WI38 (cell line): ENCODE results near the gene MARK1.
"Not testable (repeated sequence)": the region's sequence is repeated elsewhere in the genome, so short reads cannot be mapped to it uniquely, and the experiment has no call there.

ENCODE experiments used
- H3K4me3 ChIP-seq: 2 replicates; pipeline ENCODE4 v1.5.1; 2011; ENCODE audit warnings: low read depth, mild to moderate bottlenecking, control low read depth, low read length
- TF ChIP-seq, protein P1 (sequence below): IDR thresholded peaks from 2 replicates; pipeline ENCODE4 v1.5.1; 2012; ENCODE audit warnings: low read depth, mild to moderate bottlenecking, control low read depth, low read length

The MARK1 gene

DNA sequence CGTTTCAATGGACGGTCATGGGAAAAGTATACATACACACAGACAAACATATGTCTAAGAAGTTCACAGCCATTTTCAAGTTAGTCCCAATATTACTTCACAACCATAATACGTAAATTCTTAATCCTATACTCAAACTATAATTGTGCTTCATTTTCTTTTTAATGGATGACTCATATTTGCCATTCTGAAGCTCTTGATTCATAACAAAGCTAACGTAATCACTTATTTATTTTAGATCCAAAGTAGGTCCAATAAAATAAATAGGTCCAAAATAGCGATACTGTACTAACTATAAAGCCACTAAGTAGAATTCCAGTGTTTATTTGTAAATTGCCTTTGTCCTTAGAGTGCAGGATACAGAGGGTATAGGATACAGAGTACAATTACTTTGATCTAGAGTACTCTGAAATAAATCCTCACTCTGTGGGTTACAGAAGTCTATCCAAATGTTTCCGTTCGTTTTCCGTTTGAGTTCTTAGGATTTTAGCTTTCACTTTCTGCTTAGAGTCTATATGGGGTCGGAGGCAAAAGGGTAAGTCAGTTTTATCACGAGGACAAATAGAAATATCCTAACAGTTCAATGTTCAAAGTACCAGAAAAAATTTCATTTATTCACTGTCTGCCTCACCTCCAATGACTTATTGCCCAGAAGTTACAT lies 153.4 kb downstream of the MARK1 start:
- TF ChIP-seq, protein P1, sequence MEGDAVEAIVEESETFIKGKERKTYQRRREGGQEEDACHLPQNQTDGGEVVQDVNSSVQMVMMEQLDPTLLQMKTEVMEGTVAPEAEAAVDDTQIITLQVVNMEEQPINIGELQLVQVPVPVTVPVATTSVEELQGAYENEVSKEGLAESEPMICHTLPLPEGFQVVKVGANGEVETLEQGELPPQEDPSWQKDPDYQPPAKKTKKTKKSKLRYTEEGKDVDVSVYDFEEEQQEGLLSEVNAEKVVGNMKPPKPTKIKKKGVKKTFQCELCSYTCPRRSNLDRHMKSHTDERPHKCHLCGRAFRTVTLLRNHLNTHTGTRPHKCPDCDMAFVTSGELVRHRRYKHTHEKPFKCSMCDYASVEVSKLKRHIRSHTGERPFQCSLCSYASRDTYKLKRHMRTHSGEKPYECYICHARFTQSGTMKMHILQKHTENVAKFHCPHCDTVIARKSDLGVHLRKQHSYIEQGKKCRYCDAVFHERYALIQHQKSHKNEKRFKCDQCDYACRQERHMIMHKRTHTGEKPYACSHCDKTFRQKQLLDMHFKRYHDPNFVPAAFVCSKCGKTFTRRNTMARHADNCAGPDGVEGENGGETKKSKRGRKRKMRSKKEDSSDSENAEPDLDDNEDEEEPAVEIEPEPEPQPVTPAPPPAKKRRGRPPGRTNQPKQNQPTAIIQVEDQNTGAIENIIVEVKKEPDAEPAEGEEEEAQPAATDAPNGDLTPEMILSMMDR, result no peak
- H3K4me3 ChIP-seq, result no peak overlapping the region

DNA sequence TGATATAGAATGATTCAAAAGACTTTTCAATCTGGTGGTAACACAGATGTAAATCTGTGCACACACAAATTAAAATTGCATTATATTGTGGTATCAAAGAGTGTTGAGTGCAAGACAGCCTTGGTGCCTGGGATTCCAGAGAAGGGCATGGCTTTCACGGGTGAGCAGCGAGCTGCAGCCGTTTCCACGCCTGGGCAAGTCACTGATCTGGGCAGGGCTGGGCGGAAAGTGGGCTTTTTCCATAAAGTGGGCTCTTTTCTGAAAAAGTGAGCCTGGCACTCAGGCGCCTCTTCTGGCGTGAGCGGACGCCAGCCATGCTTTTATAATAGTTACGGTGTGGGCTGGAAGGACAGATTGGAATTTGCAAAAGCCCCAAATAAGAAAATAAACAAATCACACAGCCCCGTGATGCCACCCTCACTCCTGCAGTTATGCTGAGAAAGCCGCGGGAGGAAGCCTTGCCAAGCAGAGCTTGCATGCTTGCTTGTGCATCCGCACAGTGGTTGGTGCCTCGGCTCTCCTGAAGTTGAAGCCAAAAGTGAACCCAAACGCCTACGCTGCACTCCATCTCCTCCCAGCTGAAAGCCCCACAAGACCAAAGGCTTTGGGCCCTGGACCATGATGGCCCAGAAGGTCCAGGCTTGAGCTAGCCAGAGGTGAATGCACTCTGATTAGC lies 155.1 kb downstream of the MARK1 start:
- TF ChIP-seq, protein P1, result no peak
- no peak overlapping the region for H3K4me3 ChIP-seq

DNA sequence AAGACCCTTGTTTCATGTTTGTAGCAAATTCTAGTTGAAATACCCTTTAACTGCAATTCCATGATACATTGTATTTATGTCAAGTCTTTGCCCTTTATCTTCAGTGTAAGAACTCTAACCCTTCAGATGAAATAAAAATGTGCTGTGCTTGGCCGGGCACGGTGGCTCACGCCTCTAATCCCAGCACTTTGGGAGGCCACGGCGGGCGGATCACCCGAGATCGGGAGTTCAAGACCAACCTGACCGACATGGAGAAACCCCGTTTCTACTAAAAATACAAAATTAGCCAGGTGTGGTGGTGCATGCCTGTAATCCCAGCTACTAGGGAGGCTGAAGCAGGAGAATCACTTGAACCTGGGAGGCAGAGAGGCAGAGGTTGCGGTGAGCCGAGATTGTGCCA lies 155.8 kb downstream of the MARK1 start:
- H3K4me3 ChIP-seq, result not testable (repeated sequence)

DNA sequence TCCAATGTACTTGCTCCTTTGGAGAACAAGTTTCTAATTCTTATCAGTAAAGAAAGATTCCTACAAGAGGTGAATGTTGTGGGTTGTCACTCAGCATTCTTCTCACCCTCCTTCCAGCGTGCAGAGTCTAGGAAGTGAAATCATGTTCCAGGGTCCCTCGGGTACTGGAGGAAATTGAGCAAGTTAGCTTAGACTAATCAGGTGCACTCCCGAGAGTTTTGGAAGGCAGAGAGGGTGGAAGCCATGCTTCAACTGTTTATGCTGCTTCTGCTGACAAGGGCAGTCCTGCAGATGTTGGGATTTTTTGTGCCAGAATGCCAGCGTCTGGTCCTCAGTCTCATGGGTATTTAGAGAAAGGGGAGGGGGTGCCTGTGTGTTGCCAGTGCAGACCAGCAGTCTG lies 157.0 kb downstream of the MARK1 start:
- H3K4me3 ChIP-seq, result no peak overlapping the region
- TF ChIP-seq, protein P1, result no peak

DNA sequence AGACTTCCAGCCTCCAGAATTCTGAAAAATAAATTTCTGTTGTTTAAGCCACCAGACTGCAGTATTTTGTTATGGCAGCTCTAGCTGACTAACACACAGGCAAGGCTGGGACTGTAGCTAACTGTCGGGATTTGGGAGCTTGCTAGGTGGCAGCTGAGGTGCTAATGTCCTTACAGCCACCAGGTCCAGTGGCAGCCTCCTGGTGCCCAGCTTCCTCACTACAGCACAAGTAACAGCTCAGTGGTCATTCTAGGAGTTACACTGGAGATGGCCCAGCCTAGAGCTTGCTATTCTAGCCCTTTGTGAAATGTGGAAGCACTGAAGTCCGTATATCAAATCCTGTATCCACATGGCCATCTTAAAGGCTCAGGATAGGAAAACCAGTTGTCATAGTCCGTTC lies 157.9 kb downstream of the MARK1 start:
- TF ChIP-seq, protein P1, result no peak
- no peak overlapping the region for H3K4me3 ChIP-seq

DNA sequence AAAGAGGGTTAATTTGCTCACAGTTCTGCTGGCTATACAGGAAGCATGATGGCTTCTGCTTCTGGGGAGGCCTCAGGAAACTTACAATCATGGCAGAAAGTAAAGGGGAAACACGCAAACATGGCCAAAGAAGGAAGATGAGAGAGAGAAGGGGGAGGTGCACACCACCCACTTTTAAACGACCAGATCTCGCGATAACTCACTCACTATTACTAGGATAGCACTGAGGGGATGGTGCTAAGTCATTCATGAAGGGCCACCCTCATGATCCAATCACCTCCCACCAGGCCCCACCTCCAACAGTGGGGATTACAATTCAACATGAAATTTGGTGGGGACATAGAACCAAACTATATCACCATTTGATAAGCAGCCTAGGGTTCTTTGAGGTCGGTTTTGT lies 159.9 kb downstream of the MARK1 start:
- TF ChIP-seq, protein P1, result no peak
- no peak overlapping the region for H3K4me3 ChIP-seq

DNA sequence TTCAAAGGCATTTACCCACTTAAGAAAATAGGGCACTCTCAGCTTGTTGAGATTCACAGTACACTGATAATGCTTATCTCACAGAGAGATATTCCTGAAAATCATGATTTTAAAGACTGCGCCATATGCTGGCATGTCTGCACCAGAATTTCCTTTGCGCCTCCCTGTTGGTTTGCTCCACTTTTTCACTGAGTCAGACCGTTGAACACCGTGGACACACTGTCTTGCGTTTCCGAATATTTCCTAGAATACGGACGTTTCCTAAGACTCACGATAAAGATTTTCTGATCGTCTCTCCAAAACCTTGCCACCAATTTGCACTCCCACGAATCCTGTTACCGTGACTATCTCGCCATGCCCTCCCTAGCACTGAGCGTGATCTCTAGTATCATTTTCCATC lies 161.7 kb downstream of the MARK1 start:
- H3K4me3 ChIP-seq, result no peak overlapping the region
- TF ChIP-seq, protein P1, result no peak
